Neutrophil (primary cell): ENCODE measurements around the gene AQP10.

Experiments
- H3K27ac ChIP-seq: fragments of 200-600 bp; sonication (generic); 2 replicates; pipeline ENCODE4 v1.5.1; 2016; ENCODE audit warnings: mild to moderate bottlenecking, moderate library complexity
- H3K27me3 ChIP-seq: fragments of 200-600 bp; sonication (generic); 2 replicates; pipeline ENCODE4 v1.6.0; 2016; ENCODE audit warnings: mild to moderate bottlenecking
- H3K36me3 ChIP-seq: fragments of 200-600 bp; sonication (generic); 2 replicates; pipeline ENCODE4 v1.5.1; 2017
- H3K4me1 ChIP-seq, 2 experiments: fragments of 200-600 bp in 1 of 2; sonication (generic) in 1 of 2; 1 replicate in 1 of 2; 2 replicates in 1 of 2; pipeline versions ENCODE4 v1.5.1 to v1.6.1; 2013 to 2016; ENCODE audit warnings: low read depth in 1 of 2, low read length in 1 of 2, mild to moderate bottlenecking in 1 of 2, moderate library complexity in 1 of 2; ENCODE audit not compliant: control insufficient read depth in 1 of 2, insufficient read depth in 1 of 2
- H3K4me3 ChIP-seq, 2 experiments: fragments of 200-600 bp in 1 of 2; sonication (generic) in 1 of 2; 1 replicate in 1 of 2; 2 replicates in 1 of 2; pipeline ENCODE4 v1.5.1; 2013 to 2016; ENCODE audit warnings: low read depth in 1 of 2, low read length in 1 of 2, mild to moderate bottlenecking in 1 of 2, moderate library complexity in 1 of 2
- H3K9me3 ChIP-seq: fragments of 200-600 bp; sonication (generic); 2 replicates; pipeline ENCODE4 v1.5.1; 2016
- CTCF ChIP-seq: fragments of 200-600 bp; sonication (generic); IDR thresholded peaks from 2 replicates; pipeline ENCODE4 v1.5.1; 2016; ENCODE audit warnings: antibody characterized with exemption

The AQP10 gene

DNA sequence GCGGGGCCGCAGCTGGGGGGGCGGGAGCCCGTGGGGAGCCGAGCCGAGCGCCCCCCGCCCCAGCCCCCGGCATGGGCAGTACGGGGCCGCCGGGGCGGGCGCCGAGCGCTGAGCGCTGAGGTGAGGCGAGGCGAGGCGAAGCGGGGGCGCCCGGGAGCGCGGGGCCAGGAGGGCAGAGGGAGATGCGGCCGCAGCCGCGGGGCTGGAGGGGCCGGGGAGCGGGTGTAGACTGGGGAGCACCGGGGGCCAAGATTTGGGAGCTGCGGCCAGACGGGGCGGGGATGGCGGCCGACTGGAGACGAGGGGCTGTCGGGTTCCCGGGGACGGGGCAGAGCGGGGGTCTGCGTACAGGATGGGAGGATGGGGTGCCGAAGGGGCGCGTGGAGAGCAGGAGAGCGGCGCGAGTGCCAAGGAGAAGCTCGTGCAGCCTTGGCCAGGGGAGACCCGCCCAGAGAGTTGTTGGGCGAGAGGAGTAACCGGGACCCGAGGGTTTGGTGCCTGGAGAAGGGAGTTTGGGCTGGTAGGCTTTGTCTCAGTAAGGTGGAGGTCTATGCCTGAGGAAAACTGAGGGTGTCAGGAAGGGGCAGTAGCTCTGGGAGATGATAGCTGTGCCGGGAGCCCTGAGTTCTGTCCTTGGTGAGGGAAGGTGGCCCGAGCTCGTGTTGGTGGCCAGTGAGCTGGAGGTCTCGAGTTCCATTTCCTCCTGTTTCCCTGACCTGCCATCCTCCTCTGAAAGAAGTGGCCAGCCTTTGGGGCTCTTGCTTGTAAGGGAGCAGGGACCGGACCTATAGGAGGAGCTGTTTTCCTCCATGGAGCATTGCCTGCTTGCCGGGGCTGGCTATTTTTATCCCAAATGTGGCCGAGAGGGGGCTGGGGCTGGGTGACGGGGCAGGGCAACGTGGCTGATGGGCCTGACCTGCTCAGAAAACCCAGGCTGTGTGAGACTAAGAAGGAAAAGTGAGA lies 5.0 kb downstream of the AQP10 start:
- H3K27me3 ChIP-seq: peaks cover 94% of the 10 kb centered on the region
- peak; percentile 11 for TF ChIP-seq CTCF
- no peaks in the 10 kb centered on the region for H3K36me3 ChIP-seq
- peak overlapping the region; percentile 18 for H3K27ac ChIP-seq
- H3K4me3 ChIP-seq: peak overlapping the region; percentile 81 to 82
- H3K9me3 ChIP-seq: no peaks in the 10 kb centered on the region
- H3K4me1 ChIP-seq: peaks cover 42 to 63% of the 10 kb centered on the region in 2 experiments

DNA sequence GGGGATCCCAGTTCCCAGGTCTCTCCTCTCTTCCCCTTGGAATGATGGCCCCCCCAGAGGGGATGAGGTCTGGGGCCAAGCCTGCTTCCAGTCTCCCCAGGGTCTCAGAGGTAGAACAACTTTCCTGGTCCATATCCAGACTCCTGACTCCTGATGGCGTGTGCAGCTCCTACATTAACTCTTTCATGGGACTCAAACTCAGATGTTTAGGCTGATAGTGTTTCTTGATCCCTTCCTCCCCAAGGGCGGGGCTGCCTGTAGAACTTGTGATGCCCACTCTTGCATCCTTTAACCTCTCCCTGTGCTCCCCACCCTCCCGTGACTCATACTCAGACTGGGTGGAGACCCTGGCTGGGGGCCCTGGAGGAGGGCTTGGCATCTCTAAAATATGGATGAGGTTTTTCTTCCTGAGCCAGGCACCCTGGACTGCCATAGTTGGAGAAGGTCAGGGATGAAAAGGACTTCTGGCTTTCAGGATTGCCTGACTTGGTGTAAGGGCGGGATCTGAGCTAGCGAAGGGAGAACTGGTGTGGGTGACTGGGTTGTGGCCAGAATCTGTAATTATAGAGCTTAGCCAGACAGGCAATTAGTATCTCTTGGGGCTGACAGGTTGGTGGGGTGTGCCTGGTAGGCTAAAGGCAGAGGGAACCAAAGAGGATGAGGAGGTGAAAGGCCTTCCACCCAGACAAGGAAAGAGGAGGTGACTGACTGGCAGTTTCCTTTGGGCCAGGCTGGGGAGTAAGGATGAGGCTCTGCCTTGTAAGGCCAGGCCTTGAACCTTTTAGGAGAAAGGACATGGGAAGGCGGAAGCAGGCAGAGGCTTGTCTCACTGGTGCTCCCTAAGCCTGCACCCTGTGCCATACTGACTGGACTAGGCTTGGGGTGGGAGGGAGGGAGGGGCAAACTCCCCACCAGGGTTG lies 5.9 kb downstream of the AQP10 start:
- Histone ChIP-seq H3K27ac (no peak overlapping the region), H3K27me3 (peaks cover 85% of the 10 kb centered on the region), H3K4me3 (no peak overlapping the region), H3K4me1 (peaks cover 47 to 69% of the 10 kb centered on the region in 2 experiments), H3K9me3 (no peaks in the 10 kb centered on the region), H3K36me3 (no peaks in the 10 kb centered on the region)
- TF ChIP-seq CTCF: no peak

DNA sequence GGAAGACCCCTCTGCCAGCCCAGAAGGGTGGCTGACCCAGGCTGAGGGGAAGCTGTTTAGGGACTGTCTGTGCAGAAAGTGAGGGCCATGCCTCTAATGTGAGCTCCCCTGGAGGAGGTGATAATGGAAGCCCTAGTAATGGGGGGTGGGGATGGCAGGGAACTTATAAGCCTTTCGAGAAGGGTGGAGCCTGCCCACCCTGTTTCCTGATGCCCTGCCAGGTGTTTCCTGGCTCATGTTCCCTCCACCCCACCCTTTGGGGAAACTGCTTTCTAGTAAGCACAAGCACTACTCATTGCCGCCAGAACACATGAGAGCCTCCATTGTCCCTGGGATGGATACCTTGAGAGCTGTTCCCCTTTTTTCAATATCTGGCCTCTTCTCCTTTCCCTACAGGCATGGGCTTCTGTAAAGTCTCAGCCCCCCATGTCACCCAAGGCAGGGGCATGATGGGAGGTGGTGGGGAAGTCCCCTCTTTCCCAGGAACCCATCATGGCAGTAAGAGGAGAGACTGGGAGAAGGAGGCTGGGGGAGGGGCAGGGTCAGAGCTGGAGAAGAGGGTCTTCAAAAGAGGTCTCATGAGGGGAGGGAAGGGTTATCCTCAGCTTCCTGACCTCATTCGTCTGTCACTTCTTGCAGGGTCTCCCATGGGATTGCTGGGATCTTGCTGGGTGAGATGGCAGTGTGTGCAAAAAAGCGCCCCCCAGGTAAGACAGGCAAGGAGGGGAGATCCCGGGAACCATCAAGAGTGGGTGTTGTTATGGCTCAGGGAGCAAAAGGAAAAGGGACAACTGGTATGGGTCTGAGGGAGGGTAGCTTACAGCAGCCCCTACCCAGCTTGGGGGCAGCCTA lies 6.8 kb downstream of the AQP10 start:
- Histone ChIP-seq H3K4me3 (peak overlapping the region; percentile 37 to 52), H3K27me3 (peaks cover 76% of the 10 kb centered on the region), H3K27ac (no peak overlapping the region), H3K4me1 (peaks cover 47 to 69% of the 10 kb centered on the region in 2 experiments), H3K9me3 (no peaks in the 10 kb centered on the region), H3K36me3 (no peaks in the 10 kb centered on the region)
- no peak for TF ChIP-seq CTCF

GRCh38 chr1:154328318-154329151 lies 7.6 kb downstream of the AQP10 start:
- Histone ChIP-seq H3K9me3 (no peaks in the 10 kb centered on the region), H3K27ac (no peak overlapping the region), H3K4me3 (peak overlapping the region; percentile 37 to 52), H3K27me3 (peaks cover 68% of the 10 kb centered on the region), H3K36me3 (no peaks in the 10 kb centered on the region), H3K4me1 (peaks cover 50 to 77% of the 10 kb centered on the region in 2 experiments)
- TF ChIP-seq CTCF: peak; percentile 21
